ENCODE results near the gene GBGT1.

The GBGT1 gene

GRCh38 chr9:133124123-133124906, 39.4 kb downstream of the GBGT1 start:
- DNase-seq = no peak

- DNase-seq = no peak
These were observed 40.6 kb downstream of the GBGT1 start for GRCh38 chr9:133122935-133123611.

- DNase-seq = no peak
These were observed 41.1 kb downstream of the GBGT1 start for GRCh38 chr9:133122605-133122934.

GRCh38 chr9:133121915-133122550, 41.7 kb downstream of the GBGT1 start:
- no peak for DNase-seq

GRCh38 chr9:133121198-133121914, 42.4 kb downstream of the GBGT1 start, which contains the start of gene RALGDS:
Gene RALGDS (minus strand): TSS chr9:133121240. CDS start chr9:133121154, 86 bp downstream.
- DNase-seq = peak; percentile 82

- DNase-seq = no peak
These were observed 43.1 kb downstream of the GBGT1 start for GRCh38 chr9:133120501-133121197.

GRCh38 chr9:133119846-133120500, 43.7 kb downstream of the GBGT1 start:
- no peak for DNase-seq

GRCh38 chr9:133119103-133119845, 44.4 kb downstream of the GBGT1 start:
- DNase-seq = no peak

GRCh38 chr9:133118568-133118967, 45.1 kb downstream of the GBGT1 start:
- no peak for DNase-seq

- no peak for DNase-seq
These were observed 45.6 kb downstream of the GBGT1 start for GRCh38 chr9:133118179-133118520.

GRCh38 chr9:133117271-133118178, 46.2 kb downstream of the GBGT1 start:
- no peak for DNase-seq

GRCh38 chr9:133116346-133117231, 47.1 kb downstream of the GBGT1 start:
- DNase-seq = no peak

GRCh38 chr9:133115604-133116345, 47.9 kb downstream of the GBGT1 start:
- DNase-seq = no peak

GRCh38 chr9:133114886-133115603, 48.7 kb downstream of the GBGT1 start:
- no peak for DNase-seq

GRCh38 chr9:133113949-133114885, 49.5 kb downstream of the GBGT1 start:
- no peak for DNase-seq

GRCh38 chr9:133113163-133113948, 50.4 kb downstream of the GBGT1 start:
- DNase-seq = no peak
